NT2/D1 (cell line): ENCODE results near the gene THBD.
"Not testable (repeated sequence)": the region's sequence is repeated elsewhere in the genome, so short reads cannot be mapped to it uniquely, and the experiment has no call there.

ENCODE experiments used
- DNase-seq: peaks from one replicate; pipeline ENCODE4 v3.0.0-alpha.2; 2011; ENCODE audit warnings: low read depth, low spot score
- H3K27me3 ChIP-seq: 2 replicates; pipeline ENCODE4 v1.6.0; 2011; ENCODE audit warnings: mild to moderate bottlenecking; ENCODE audit not compliant: insufficient read length, insufficient read depth
- H3K36me3 ChIP-seq: 2 replicates; pipeline ENCODE4 v1.6.1; 2011; ENCODE audit warnings: mild to moderate bottlenecking, low read length, mixed read lengths; ENCODE audit not compliant: insufficient read depth, insufficient read length
- H3K4me1 ChIP-seq: 2 replicates; pipeline ENCODE4 v1.5.1; 2011; ENCODE audit not compliant: insufficient read depth, insufficient read length
- H3K4me3 ChIP-seq: 2 replicates; pipeline ENCODE4 v1.5.1; 2011; ENCODE audit warnings: low read depth; ENCODE audit not compliant: insufficient read length
- H3K9ac ChIP-seq: 2 replicates; pipeline ENCODE4 v1.6.0; 2011; ENCODE audit warnings: low read depth; ENCODE audit not compliant: insufficient read length
- H3K9me3 ChIP-seq: 2 replicates; pipeline ENCODE4 v1.5.1; 2011; ENCODE audit warnings: mild to moderate bottlenecking, low read length; ENCODE audit not compliant: insufficient read depth
- SUZ12 ChIP-seq: IDR thresholded peaks from 2 replicates; pipeline ENCODE4 v1.6.1; 2011; ENCODE audit not compliant: insufficient read length, insufficient read depth; ENCODE audit errors: extremely low read depth
- YY1 ChIP-seq: IDR thresholded peaks from 2 replicates; pipeline ENCODE4 v1.6.1; 2011; ENCODE audit not compliant: insufficient read length, insufficient read depth
- ZNF274 ChIP-seq: IDR thresholded peaks from 2 replicates; pipeline ENCODE4 v1.6.1; 2011; ENCODE audit warnings: mild to moderate bottlenecking, low read depth, low read length

Gene THBD

GRCh38 chr20:23031346-23031745, 18.1 kb downstream of the THBD start:
- H3K4me3 ChIP-seq: no peak overlapping the region
- H3K4me1 ChIP-seq: no peaks in the 10 kb centered on the region
- no peaks in the 10 kb centered on the region for H3K9me3 ChIP-seq
- TF ChIP-seq YY1: no peak
- TF ChIP-seq SUZ12: no peak
- TF ChIP-seq ZNF274: no peak
- no peaks in the 10 kb centered on the region for H3K36me3 ChIP-seq
- H3K27me3 ChIP-seq: peaks cover 41% of the 10 kb centered on the region
- no peak for DNase-seq
- H3K9ac ChIP-seq: no peak overlapping the region

GRCh38 chr20:23029324-23029723, 20.1 kb downstream of the THBD start:
- no peak overlapping the region for H3K4me3 ChIP-seq
- no peaks in the 10 kb centered on the region for H3K4me1 ChIP-seq
- DNase-seq: no peak
- no peak overlapping the region for H3K9ac ChIP-seq
- H3K36me3 ChIP-seq: no peaks in the 10 kb centered on the region
- TF ChIP-seq SUZ12 (no peak), ZNF274 (no peak), YY1 (no peak)
- peaks cover 21% of the 10 kb centered on the region for H3K27me3 ChIP-seq
- H3K9me3 ChIP-seq: no peaks in the 10 kb centered on the region

- H3K4me1 ChIP-seq: no peaks in the 10 kb centered on the region
- peaks cover 11% of the 10 kb centered on the region for H3K27me3 ChIP-seq
- H3K4me3 ChIP-seq: no peak overlapping the region
- H3K36me3 ChIP-seq: no peaks in the 10 kb centered on the region
- H3K9me3 ChIP-seq: no peaks in the 10 kb centered on the region
- DNase-seq: no peak
- TF ChIP-seq ZNF274 (no peak), SUZ12 (no peak)
- no peak overlapping the region for H3K9ac ChIP-seq
These were observed 21.1 kb downstream of the THBD start for GRCh38 chr20:23028392-23028791.

- no peak for DNase-seq
These were observed 21.8 kb downstream of the THBD start for GRCh38 chr20:23027721-23028120.

GRCh38 chr20:23025503-23025902, 24.0 kb downstream of the THBD start:
- not testable (repeated sequence) for H3K9ac ChIP-seq, H3K9me3 ChIP-seq, H3K4me3 ChIP-seq, H3K36me3 ChIP-seq, DNase-seq, H3K27me3 ChIP-seq, H3K4me1 ChIP-seq

More at GRCh38 chr20:23027721-23028120, 21.8 kb downstream of the THBD start:
- no peak overlapping the region for H3K4me3 ChIP-seq
- TF ChIP-seq SUZ12 (no peak), ZNF274 (no peak), YY1 (no peak)
- no peaks in the 10 kb centered on the region for H3K4me1 ChIP-seq
- H3K9me3 ChIP-seq: no peaks in the 10 kb centered on the region
- H3K9ac ChIP-seq: no peak overlapping the region
- no peaks in the 10 kb centered on the region for H3K36me3 ChIP-seq
- H3K27me3 ChIP-seq: peaks cover 5% of the 10 kb centered on the region

GRCh38 chr20:23024701-23025100, 24.8 kb downstream of the THBD start:
- Histone ChIP-seq H3K9ac (no peak overlapping the region), H3K4me1 (no peaks in the 10 kb centered on the region), H3K27me3 (no peaks in the 10 kb centered on the region), H3K9me3 (no peaks in the 10 kb centered on the region), H3K36me3 (no peaks in the 10 kb centered on the region), H3K4me3 (no peak overlapping the region)
- no peak for DNase-seq
- no peak for TF ChIP-seq ZNF274
- no peak for TF ChIP-seq YY1
- no peak for TF ChIP-seq SUZ12

GRCh38 chr20:23023621-23024177, 25.8 kb downstream of the THBD start:
- Histone ChIP-seq H3K9ac (no peak overlapping the region), H3K4me1 (no peaks in the 10 kb centered on the region)
- DNase-seq: no peak

GRCh38 chr20:23022849-23023248, 26.6 kb downstream of the THBD start:
- Histone ChIP-seq H3K4me3 (no peak overlapping the region), H3K9me3 (no peaks in the 10 kb centered on the region), H3K36me3 (no peaks in the 10 kb centered on the region), H3K27me3 (no peaks in the 10 kb centered on the region), H3K4me1 (no peaks in the 10 kb centered on the region), H3K9ac (no peak overlapping the region)
- TF ChIP-seq SUZ12 (no peak), YY1 (no peak), ZNF274 (no peak)
- DNase-seq: no peak

More at GRCh38 chr20:23023621-23024177, 25.8 kb downstream of the THBD start:
- Histone ChIP-seq H3K36me3 (no peaks in the 10 kb centered on the region), H3K9me3 (no peaks in the 10 kb centered on the region), H3K4me3 (no peak overlapping the region), H3K27me3 (no peaks in the 10 kb centered on the region)
- TF ChIP-seq ZNF274 (no peak), YY1 (no peak), SUZ12 (no peak)
